ENCODE measurements around the gene SLC2A13.

SLC2A13 gene

DNA sequence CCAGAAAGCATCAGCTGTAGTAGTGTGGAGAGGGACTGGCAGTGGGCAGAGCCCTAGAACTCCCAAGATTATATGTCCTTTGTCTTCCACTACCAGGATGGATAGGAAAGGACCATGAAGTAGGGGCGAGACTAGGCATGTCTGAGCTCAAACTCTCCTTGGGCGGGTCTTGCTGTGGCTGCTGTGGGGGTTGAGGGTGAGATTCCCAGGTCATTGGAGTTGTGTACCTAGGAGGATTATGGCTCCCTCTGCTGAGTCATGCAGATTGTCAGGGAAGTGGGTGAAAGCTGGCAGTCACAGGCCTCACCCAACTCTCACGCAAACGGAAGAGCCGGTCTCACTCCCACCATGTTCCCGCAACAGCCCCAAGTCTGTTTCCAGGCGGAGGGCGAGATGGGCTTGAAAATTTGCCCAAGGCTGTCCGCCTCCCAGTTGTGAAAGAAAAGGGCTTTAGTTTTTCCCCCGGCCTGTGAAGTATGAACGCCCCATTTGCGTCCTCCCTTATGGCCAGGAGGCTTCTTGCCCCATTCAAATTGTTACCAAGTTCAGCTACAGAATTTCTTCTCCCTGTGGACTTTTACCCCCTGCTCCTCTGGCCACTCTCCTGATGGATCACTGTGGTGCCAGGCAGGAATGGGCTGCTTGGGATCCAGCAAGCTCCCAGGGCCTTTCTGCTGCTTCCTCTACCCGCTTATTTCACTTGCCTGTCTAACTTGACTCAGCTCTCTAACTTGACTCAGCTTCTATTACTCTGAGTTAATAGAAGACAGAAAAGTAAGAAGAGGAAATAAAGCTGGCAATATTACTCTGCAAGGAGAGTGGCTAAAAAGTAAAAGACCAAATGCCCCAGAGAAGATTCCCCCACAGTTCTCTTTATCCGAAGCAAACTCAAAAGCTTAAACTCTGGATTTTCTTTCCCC is 159.3 kb downstream of the SLC2A13 start:
- no peak overlapping the region for H3K4me3 ChIP-seq (ENCODE audit: low read depth, low read length)
- TF ChIP-seq, protein P1, sequence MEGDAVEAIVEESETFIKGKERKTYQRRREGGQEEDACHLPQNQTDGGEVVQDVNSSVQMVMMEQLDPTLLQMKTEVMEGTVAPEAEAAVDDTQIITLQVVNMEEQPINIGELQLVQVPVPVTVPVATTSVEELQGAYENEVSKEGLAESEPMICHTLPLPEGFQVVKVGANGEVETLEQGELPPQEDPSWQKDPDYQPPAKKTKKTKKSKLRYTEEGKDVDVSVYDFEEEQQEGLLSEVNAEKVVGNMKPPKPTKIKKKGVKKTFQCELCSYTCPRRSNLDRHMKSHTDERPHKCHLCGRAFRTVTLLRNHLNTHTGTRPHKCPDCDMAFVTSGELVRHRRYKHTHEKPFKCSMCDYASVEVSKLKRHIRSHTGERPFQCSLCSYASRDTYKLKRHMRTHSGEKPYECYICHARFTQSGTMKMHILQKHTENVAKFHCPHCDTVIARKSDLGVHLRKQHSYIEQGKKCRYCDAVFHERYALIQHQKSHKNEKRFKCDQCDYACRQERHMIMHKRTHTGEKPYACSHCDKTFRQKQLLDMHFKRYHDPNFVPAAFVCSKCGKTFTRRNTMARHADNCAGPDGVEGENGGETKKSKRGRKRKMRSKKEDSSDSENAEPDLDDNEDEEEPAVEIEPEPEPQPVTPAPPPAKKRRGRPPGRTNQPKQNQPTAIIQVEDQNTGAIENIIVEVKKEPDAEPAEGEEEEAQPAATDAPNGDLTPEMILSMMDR (IDR thresholded peaks at IDR 0.05; ENCODE audit: low read depth, low read length, missing control alignments), result no peak
- DNase-seq (ENCODE audit: low read depth), result no peak

GRCh38 chr12:39937119-39937518 is 168.8 kb downstream of the SLC2A13 start:
- TF ChIP-seq, protein P1 (IDR thresholded peaks at IDR 0.05; ENCODE audit: low read depth, low read length, missing control alignments), result no peak
- no peak for DNase-seq (ENCODE audit: low read depth)
- no peak overlapping the region for H3K4me3 ChIP-seq (ENCODE audit: low read depth, low read length)

- H3K4me3 ChIP-seq (ENCODE audit: low read depth, low read length), result no peak overlapping the region
- DNase-seq (ENCODE audit: low read depth), result no peak
- TF ChIP-seq, protein P1 (IDR thresholded peaks at IDR 0.05; ENCODE audit: low read depth, low read length, missing control alignments), result no peak
These were observed 170.0 kb downstream of the SLC2A13 start for GRCh38 chr12:39935839-39936238.

GRCh38 chr12:39935275-39935674 is 170.6 kb downstream of the SLC2A13 start:
- H3K4me3 ChIP-seq (ENCODE audit: low read depth, low read length), result no peak overlapping the region
- TF ChIP-seq, protein P1 (IDR thresholded peaks at IDR 0.05; ENCODE audit: low read depth, low read length, missing control alignments), result no peak
- DNase-seq (ENCODE audit: low read depth), result no peak

- H3K4me3 ChIP-seq (ENCODE audit: low read depth, low read length), result no peak overlapping the region
- TF ChIP-seq, protein P1 (IDR thresholded peaks at IDR 0.05; ENCODE audit: low read depth, low read length, missing control alignments), result no peak
These were observed 174.0 kb downstream of the SLC2A13 start for GRCh38 chr12:39931857-39932256.

GRCh38 chr12:39931231-39931630 is 174.7 kb downstream of the SLC2A13 start:
- no peak overlapping the region for H3K4me3 ChIP-seq (ENCODE audit: low read depth, low read length)
- no peak for DNase-seq (ENCODE audit: low read depth)
- TF ChIP-seq, protein P1 (IDR thresholded peaks at IDR 0.05; ENCODE audit: low read depth, low read length, missing control alignments), result no peak

More at GRCh38 chr12:39931857-39932256, 174.0 kb downstream of the SLC2A13 start:
- no peak for DNase-seq (ENCODE audit: low read depth)
